HepG2 (cell line): ENCODE results near the gene SAYSD1. TPM values are rescaled to one million over a fixed set of nuclear protein-coding genes. Genes with fewer than 3 reads are reported as not detected.

Experiments
- ATAC-seq: fragments of 200-7000 bp; cut with Tn5 transposase; 3 replicates; pipeline ENCODE4 v1.9.1; 2020; ENCODE audit warnings: mild to moderate bottlenecking, moderate library complexity
- BruUV-seq: library from RNA; stranded (reverse); fragments of 400-500 nt; replicated peaks from 2 replicates; lab custom pipeline; 2021; lab: Mats Ljungman, UMichigan
- CTCF ChIA-PET: fragments of 300-600 bp; formaldehyde crosslinking; extraction: SDS; loops from one replicate; lab custom pipeline; 2021; ENCODE audit warnings: low total read pairs, inconsistent platforms, low intra/inter-chr PET ratio; lab: Yijun Ruan, JAX
- POLR2A ChIA-PET: fragments of 350-600 bp; sonication (Branson Sonifier 250); formaldehyde crosslinking; loops from one replicate; lab custom pipeline; 2020; ENCODE audit warnings: antibody characterized with exemption, inconsistent platforms; lab: Yijun Ruan, JAX
- DNase-seq: peaks from one replicate; pipeline ENCODE4 v3.0.0-alpha.2; 2015; ENCODE audit warnings: low spot score
- FAIRE-seq: peaks from 3 replicates; lab custom pipeline; 2011; peaks lifted over from hg19 to GRCh38; lab: Jason Lieb, UNC
- H2AFZ ChIP-seq: one replicate; pipeline ENCODE4 v1.6.1; 2011; ENCODE audit warnings: low read length, inconsistent platforms
- H3K27ac ChIP-seq: fragments of 300-600 bp; 3 replicates; pipeline ENCODE4 v1.8.0; 2011; ENCODE audit warnings: mixed run types, mild to moderate bottlenecking, mixed read lengths, low read length, inconsistent platforms; ENCODE audit not compliant: insufficient read depth; ENCODE audit errors: extremely low read length
- H3K27me3 ChIP-seq, 2 experiments: fragments of 200-600 bp in 1 of 2; 2 replicates in 1 of 2; 3 replicates in 1 of 2; pipeline versions ENCODE4 v1.6.0 to v1.8.0; 2011; ENCODE audit warnings: low read length in 2 of 2, mild to moderate bottlenecking in 2 of 2, moderate library complexity in 2 of 2, inconsistent platforms in 1 of 2; ENCODE audit not compliant: insufficient read depth in 2 of 2, control insufficient read depth in 1 of 2
- H3K36me3 ChIP-seq, 2 experiments: fragments of 200-600 bp in 1 of 2; replicated peaks in 1 of 2; 2 replicates in 1 of 2; 3 replicates in 1 of 2; pipeline versions ENCODE4 v1.5.1 to v1.8.0; 2011; ENCODE audit warnings: low read length in 2 of 2, inconsistent platforms in 1 of 2; ENCODE audit not compliant: insufficient read depth in 2 of 2, control insufficient read depth in 1 of 2
- H3K4me1 ChIP-seq: 2 replicates; pipeline ENCODE4 v1.5.1; 2012; ENCODE audit warnings: low read length, inconsistent platforms; ENCODE audit not compliant: insufficient read depth
- H3K4me2 ChIP-seq: 2 replicates; pipeline ENCODE4 v1.6.0; 2011; ENCODE audit warnings: low read depth, low read length, inconsistent platforms
- H3K4me3 ChIP-seq, 3 experiments: fragments of 200-600 bp in 1 of 3; sonication (generic), shearing (Covaris generic) in 1 of 3; replicated peaks in 1 of 3; 2 replicates each; pipeline ENCODE4 v1.5.1; 2011 to 2016; ENCODE audit warnings: low read length in 3 of 3, inconsistent platforms in 2 of 3, low read depth in 2 of 3, mild to moderate bottlenecking in 2 of 3, control low read depth in 1 of 3, mixed read lengths in 1 of 3; ENCODE audit not compliant: insufficient read depth in 1 of 3
- H3K79me2 ChIP-seq: one replicate; pipeline ENCODE4 v1.6.1; 2011; ENCODE audit warnings: low read length, inconsistent platforms; ENCODE audit not compliant: insufficient read depth
- H3K9ac ChIP-seq: 2 replicates; pipeline ENCODE4 v1.6.0; 2011; ENCODE audit warnings: mild to moderate bottlenecking, low read depth, low read length, inconsistent platforms; ENCODE audit not compliant: insufficient read depth
- H3K9me3 ChIP-seq: 2 replicates; pipeline ENCODE4 v1.5.1; 2012; ENCODE audit warnings: mild to moderate bottlenecking, low read length
- H4K20me1 ChIP-seq: 2 replicates; pipeline ENCODE4 v1.6.0; 2011; ENCODE audit warnings: inconsistent platforms, mild to moderate bottlenecking, low read length, moderate library complexity; ENCODE audit not compliant: insufficient read depth
- CHD4 ChIP-seq: fragments of 200-600 bp; sonication (generic); IDR thresholded peaks from 2 replicates; pipeline ENCODE4 v1.7.0; 2017; ENCODE audit warnings: mild to moderate bottlenecking, low read length, borderline replicate concordance
- GATAD1 ChIP-seq: IDR thresholded peaks from 2 replicates; pipeline ENCODE4 v1.6.1; 2016; ENCODE audit warnings: missing genetic modification reagents, missing compliant biosample characterization
- MEF2D ChIP-seq: sonication (generic); formaldehyde crosslinking; IDR thresholded peaks from 2 replicates; pipeline ENCODE4 v1.5.1; 2020; ENCODE audit warnings: mild to moderate bottlenecking, missing genetic modification reagents
- MIER3 ChIP-seq: IDR thresholded peaks from 2 replicates; pipeline ENCODE4 v1.6.1; 2016; ENCODE audit warnings: missing compliant biosample characterization, borderline replicate concordance
- PAF1 ChIP-seq: IDR thresholded peaks from 2 replicates; pipeline ENCODE4 v1.6.1; 2016; ENCODE audit warnings: missing genetic modification reagents, missing compliant biosample characterization
- PTBP1 ChIP-seq: fragments of 200-400 bp; formaldehyde crosslinking; IDR thresholded peaks from 2 replicates; pipeline ENCODE4 v1.6.1; 2018; ENCODE audit warnings: low read length, low read depth; ENCODE audit not compliant: poor library complexity, severe bottlenecking
- SP140L ChIP-seq: sonication (generic); formaldehyde crosslinking; IDR thresholded peaks from 2 replicates; pipeline ENCODE4 v1.4.0; 2020; ENCODE audit warnings: missing genetic modification reagents, borderline replicate concordance
- TBX2 ChIP-seq: sonication (generic); formaldehyde crosslinking; IDR thresholded peaks from 2 replicates; pipeline ENCODE4 v1.5.0; 2020; ENCODE audit warnings: missing genetic modification reagents, mild to moderate bottlenecking, borderline replicate concordance
- ZKSCAN1 ChIP-seq: fragments of 150-350 bp; IDR thresholded peaks from 2 replicates; pipeline ENCODE4 v1.6.1; 2014; ENCODE audit warnings: low read length
- ZNF564 ChIP-seq: sonication (generic); formaldehyde crosslinking; IDR thresholded peaks from 2 replicates; pipeline ENCODE4 v1.8.1; 2023; ENCODE audit warnings: mild to moderate bottlenecking, missing genetic modification reagents
- ZNF569 ChIP-seq: sonication (generic); formaldehyde crosslinking; IDR thresholded peaks from 2 replicates; pipeline ENCODE4 v1.5.0; 2020; ENCODE audit warnings: mild to moderate bottlenecking, missing genetic modification reagents, moderate library complexity, borderline replicate concordance
- ZNF713 ChIP-seq: sonication (generic); formaldehyde crosslinking; IDR thresholded peaks from 2 replicates; pipeline ENCODE4 v1.4.0; 2020; ENCODE audit warnings: mild to moderate bottlenecking, missing genetic modification reagents
- ZNF775 ChIP-seq: sonication (generic); formaldehyde crosslinking; IDR thresholded peaks from 2 replicates; pipeline ENCODE4 v1.4.0; 2020; ENCODE audit warnings: missing genetic modification reagents, mild to moderate bottlenecking, moderate library complexity, borderline replicate concordance
- ZNF788 ChIP-seq: sonication (generic); formaldehyde crosslinking; IDR thresholded peaks from 2 replicates; pipeline ENCODE4 v1.5.0; 2020; ENCODE audit warnings: mild to moderate bottlenecking, missing genetic modification reagents, borderline replicate concordance
- ZNF839 ChIP-seq: sonication (generic); formaldehyde crosslinking; IDR thresholded peaks from 2 replicates; pipeline ENCODE4 v1.4.0; 2020; ENCODE audit warnings: missing genetic modification reagents, mild to moderate bottlenecking, borderline replicate concordance
- WGBS: methylation state at CpG from one replicate; pipeline ENCODE4 v1.1.6; 2017; ENCODE audit warnings: low lambda C conversion rate; 5-methylcytosine and 5-hydroxymethylcytosine counted together
- in situ Hi-C: cut with HindIII; loops from 2 replicates; pipeline ENCODE4 v1.10.0; 2017; ENCODE audit warnings: low pct_unique_long_range_greater_than_20kb; ENCODE audit not compliant: extremely low pct_ligation_motif_present
- intact Hi-C: fragments of 100-400 bp; cut with micrococcal nuclease; formaldehyde crosslinking; loops from one replicate; pipeline ENCODE4 v1.10.0; 2022; ENCODE audit not compliant: unreplicated experiment
- polyA plus RNA-seq, 8 experiments: library from polyadenylated mRNA; depleted of rRNA in 3 of 8; stranded (reverse) in 7 of 8; unstranded in 1 of 8; fragments of >200 nt; fragmentation: Illumina TruSeq in 4 of 8; extraction: Trizol in 4 of 8; gene quantifications; 2 replicates each; pipeline versions ENCODE4 v1.2.1 to v1.2.3, GENCODE V29; 2011 to 2016; ENCODE audit warnings: low read depth in 4 of 8, missing spikeins in 1 of 8, mixed read lengths in 1 of 8; ENCODE audit not compliant: insufficient read depth in 1 of 8
- total RNA-seq, 5 experiments: library from RNA; depleted of rRNA; stranded (reverse); fragments of >200 nt; fragmentation: Illumina TruSeq; extraction: Trizol; gene quantifications; 2 replicates each; pipeline ENCODE4 v1.2.3, GENCODE V29; 2016; ENCODE audit warnings: low read depth in 1 of 5
- TF ChIP-seq, protein P1 (sequence below): sonication (generic); formaldehyde crosslinking; IDR thresholded peaks from 2 replicates; pipeline ENCODE4 v1.4.0; 2020; ENCODE audit warnings: missing genetic modification reagents

Gene SAYSD1
- total and polyA plus RNA-seq, 2 of the 13 experiments (the other 11 are each of a cell fraction or from before 2014, with no cell fraction given): 10.1 to 16.0 TPM

DNA sequence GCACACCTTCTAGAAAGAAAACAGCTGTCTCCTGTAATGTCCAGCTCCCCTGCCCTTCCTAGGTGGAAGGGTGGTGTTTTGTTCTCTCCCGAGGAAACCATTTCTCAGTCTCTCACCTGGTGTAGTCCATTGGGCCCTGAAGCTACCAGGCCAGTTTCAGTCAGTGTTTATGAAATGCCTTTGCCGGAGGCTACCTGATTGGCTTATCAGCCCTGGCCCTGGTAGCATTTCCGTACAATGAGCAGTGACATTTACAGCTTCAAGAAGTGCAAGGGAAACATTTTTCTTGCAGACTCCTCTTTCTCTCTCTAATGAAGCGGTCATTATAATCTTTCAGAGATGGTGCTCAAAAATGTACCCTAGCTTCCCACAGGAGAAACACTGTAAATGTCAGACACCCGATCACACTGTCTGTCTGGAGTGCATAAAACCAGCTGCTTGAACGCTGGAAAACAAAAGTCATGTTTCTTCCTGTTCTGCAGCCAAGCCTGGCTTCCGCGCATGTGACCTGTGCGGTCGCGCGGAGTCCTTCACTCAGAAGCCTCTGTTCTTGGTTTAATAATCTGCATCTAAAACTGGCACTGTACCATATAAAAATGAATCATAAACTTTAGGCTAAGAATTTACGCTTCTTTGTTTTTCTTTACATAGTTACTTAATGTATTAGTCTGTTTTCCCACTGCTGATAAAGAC is 28.4 kb upstream of the SAYSD1 start:
- no peaks in the 10 kb centered on the region for H3K27me3 ChIP-seq
- no peaks in the 10 kb centered on the region for H3K36me3 ChIP-seq
- H3K27ac ChIP-seq: no peak overlapping the region
- in situ Hi-C loops: no loop called here
- DNase-seq (no peak), FAIRE-seq (no peak), ATAC-seq (no peak)
- TF ChIP-seq PAF1 (CRISPR knock-in tag): no peak
- H3K4me1 ChIP-seq: no peaks in the 10 kb centered on the region
- H3K9me3 ChIP-seq: no peaks in the 10 kb centered on the region
- 59% methylated on average over 12 of the region's 13 CpGs for WGBS
- no peak overlapping the region for H3K4me3 ChIP-seq
- no peak overlapping the region for H2AFZ ChIP-seq
- H3K9ac ChIP-seq: no peak overlapping the region
- no TSS peak for BruUV-seq
- H3K79me2 ChIP-seq: no peaks in the 10 kb centered on the region
- ChIA-PET CTCF (no interaction called here), POLR2A (no interaction called here)
- no peak overlapping the region for H3K4me2 ChIP-seq
- intact Hi-C loops: no loop called here
- H4K20me1 ChIP-seq: no peaks in the 10 kb centered on the region

DNA sequence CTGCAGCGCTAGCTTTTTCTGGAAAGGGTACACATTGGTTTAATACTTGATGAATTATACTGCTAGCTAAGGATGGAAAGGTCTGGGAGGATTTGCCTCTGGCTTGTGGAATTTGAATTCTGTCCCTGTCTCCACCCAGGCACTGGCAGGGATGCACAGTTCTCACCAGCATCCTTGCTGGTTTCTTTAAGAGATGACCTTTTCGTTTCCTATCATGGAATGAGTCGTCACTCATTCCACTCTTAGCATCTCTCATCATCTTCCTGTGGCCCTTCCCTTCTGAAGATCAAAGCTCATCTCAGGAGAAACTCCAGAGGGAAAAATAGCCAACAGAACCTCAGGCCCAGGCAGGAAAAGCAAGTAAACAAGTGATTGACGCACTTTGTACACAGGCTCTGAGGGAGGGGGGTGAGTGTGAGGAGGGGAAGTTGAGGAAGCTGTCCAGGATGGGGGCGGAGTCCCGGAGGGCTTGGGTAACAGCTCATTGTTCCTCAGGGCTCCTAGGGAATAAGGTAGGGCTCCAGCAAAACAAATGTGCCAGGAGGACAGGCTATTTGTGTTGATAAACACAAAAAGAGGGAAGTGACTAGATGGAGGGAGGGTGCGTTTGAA is 25.7 kb upstream of the SAYSD1 start:
- WGBS: 11% methylated on average over 7 of the region's 7 CpGs
- in situ Hi-C loops (no loop called here), intact Hi-C loops (no loop called here)
- Histone ChIP-seq H3K4me3 (no peak overlapping the region), H3K36me3 (no peaks in the 10 kb centered on the region), H3K27ac (no peak overlapping the region), H2AFZ (no peak overlapping the region), H4K20me1 (no peaks in the 10 kb centered on the region), H3K9me3 (no peaks in the 10 kb centered on the region), H3K4me1 (no peaks in the 10 kb centered on the region), H3K9ac (no peak overlapping the region), H3K79me2 (no peaks in the 10 kb centered on the region), H3K27me3 (no peaks in the 10 kb centered on the region), H3K4me2 (no peak overlapping the region)
- no TSS peak for BruUV-seq
- no peak for FAIRE-seq
- no peak for DNase-seq
- ChIA-PET CTCF (no interaction called here), POLR2A (no interaction called here)
- no peak for ATAC-seq
- TF ChIP-seq MIER3 (CRISPR knock-in tag): no peak
- TF ChIP-seq PTBP1: no peak
- no peak for TF ChIP-seq GATAD1 (CRISPR knock-in tag)
- TF ChIP-seq ZNF569 (CRISPR knock-in tag): no peak
- no peak for TF ChIP-seq CHD4
- no peak for TF ChIP-seq ZNF788 (CRISPR knock-in tag)
- TF ChIP-seq ZNF775 (CRISPR knock-in tag): no peak
- TF ChIP-seq ZNF713 (CRISPR knock-in tag): no peak
- TF ChIP-seq, protein P1, sequence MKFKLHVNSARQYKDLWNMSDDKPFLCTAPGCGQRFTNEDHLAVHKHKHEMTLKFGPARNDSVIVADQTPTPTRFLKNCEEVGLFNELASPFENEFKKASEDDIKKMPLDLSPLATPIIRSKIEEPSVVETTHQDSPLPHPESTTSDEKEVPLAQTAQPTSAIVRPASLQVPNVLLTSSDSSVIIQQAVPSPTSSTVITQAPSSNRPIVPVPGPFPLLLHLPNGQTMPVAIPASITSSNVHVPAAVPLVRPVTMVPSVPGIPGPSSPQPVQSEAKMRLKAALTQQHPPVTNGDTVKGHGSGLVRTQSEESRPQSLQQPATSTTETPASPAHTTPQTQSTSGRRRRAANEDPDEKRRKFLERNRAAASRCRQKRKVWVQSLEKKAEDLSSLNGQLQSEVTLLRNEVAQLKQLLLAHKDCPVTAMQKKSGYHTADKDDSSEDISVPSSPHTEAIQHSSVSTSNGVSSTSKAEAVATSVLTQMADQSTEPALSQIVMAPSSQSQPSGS (CRISPR knock-in tag): no peak
- no peak for TF ChIP-seq TBX2 (CRISPR knock-in tag)
- TF ChIP-seq ZNF564 (CRISPR knock-in tag): no peak
- no peak for TF ChIP-seq ZNF839
- TF ChIP-seq MEF2D (CRISPR knock-in tag): no peak
- TF ChIP-seq SP140L (CRISPR knock-in tag): no peak
- TF ChIP-seq ZKSCAN1: no peak
